ENCODE results near the gene VSX2. TPM values are rescaled to one million over a fixed set of nuclear protein-coding genes. Genes with fewer than 3 reads are reported as not detected.

The VSX2 gene
- not detected for total RNA-seq
- polyA plus RNA-seq, result under 1 TPM in 1 of 3 donors, not detected in 2; 0.04 TPM

- H3K27me3 ChIP-seq, result peaks cover 42 to 73% (median 65%) of the 10 kb centered on the region in 3 donors
- peaks cover 0 to 31% (median 27%) of the 10 kb centered on the region in 4 donors for H3K4me1 ChIP-seq
- H3K36me3 ChIP-seq, result no peaks in the 10 kb centered on the region
- no peak for TF ChIP-seq POLR2AphosphoS5 (IDR thresholded peaks at IDR 0.05)
- TF ChIP-seq EP300 (IDR thresholded peaks at IDR 0.05), result no peak
- TF ChIP-seq CTCF (IDR thresholded peaks at IDR 0.05), result no peak
- TF ChIP-seq POLR2A (IDR thresholded peaks at IDR 0.05), result no peak
- no peak for DNase-seq
- peak within 1 kb of the TSS in 2 of 4 donors; percentile 28 to 29 for H3K4me3 ChIP-seq
- no peaks in the 10 kb centered on the region for H3K9me3 ChIP-seq
- 11 to 16% methylated on average over 40 of the region's 40 CpGs for WGBS, 2 donors
- intact Hi-C loops (cut with DNase I), result no loop called here
- H3K27ac ChIP-seq, result no peak within 1 kb of the TSS
Observed at GRCh38 chr14:74238974-74239847, at the start of gene VSX2. TSS of gene VSX2 (plus strand) at chr14:74239449. CDS start at chr14:74239562, 113 bp downstream.

- Histone ChIP-seq H3K27me3 (no peaks in the 10 kb centered on the region), H3K4me3 (no peak overlapping the region), H3K4me1 (no peaks in the 10 kb centered on the region), H3K36me3 (peaks cover 0 to 7% (median 0%) of the 10 kb centered on the region in 4 donors), H3K27ac (no peak overlapping the region), H3K9me3 (no peaks in the 10 kb centered on the region)
- DNase-seq, result no peak
- TF ChIP-seq CTCF (IDR thresholded peaks at IDR 0.05) (no peak), POLR2A (IDR thresholded peaks at IDR 0.05) (no peak), EP300 (IDR thresholded peaks at IDR 0.05) (no peak)
- intact Hi-C loops (cut with DNase I), result no loop called here
- WGBS, 2 donors, result 82 to 85% methylated on average over 3 of the region's 3 CpGs
Observed at GRCh38 chr14:74190927-74191575, 48.2 kb upstream of the VSX2 start.

GRCh38 chr14:74194506-74195274 lies 44.6 kb upstream of the VSX2 start:
- intact Hi-C loops (cut with DNase I), result no loop called here
- Histone ChIP-seq H3K27me3 (no peaks in the 10 kb centered on the region), H3K9me3 (no peaks in the 10 kb centered on the region), H3K36me3 (peaks cover 6 to 17% (median 7%) of the 10 kb centered on the region in 4 donors), H3K4me3 (no peak overlapping the region), H3K4me1 (no peaks in the 10 kb centered on the region), H3K27ac (no peak overlapping the region)
- TF ChIP-seq POLR2A (IDR thresholded peaks at IDR 0.05) (no peak), POLR2AphosphoS5 (IDR thresholded peaks at IDR 0.05) (no peak), CTCF (IDR thresholded peaks at IDR 0.05) (no peak), EP300 (IDR thresholded peaks at IDR 0.05) (no peak)
- no peak for DNase-seq
- WGBS, 2 donors, result 93 to 96% methylated on average over 8 of the region's 8 CpGs

DNA sequence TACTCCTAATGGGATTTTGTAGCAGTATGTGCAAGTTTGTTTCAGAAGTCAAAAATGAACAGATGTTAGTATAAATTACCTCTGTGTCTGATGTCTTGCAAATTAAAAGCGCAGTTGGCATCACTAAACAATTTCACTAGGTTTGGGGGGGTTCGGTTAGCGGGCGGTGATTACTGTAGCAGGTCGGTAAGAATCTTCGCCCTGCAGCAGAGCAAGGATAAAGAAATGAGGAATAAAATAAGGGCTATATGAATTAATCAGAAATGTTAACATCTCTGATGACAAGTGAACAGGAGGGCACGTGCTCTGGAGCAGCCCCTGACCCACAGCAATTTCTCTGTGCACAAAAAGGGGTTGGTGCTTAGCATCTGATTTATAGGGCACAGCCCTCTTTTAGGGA lies 43.6 kb upstream of the VSX2 start:
- Histone ChIP-seq H3K9me3 (no peaks in the 10 kb centered on the region), H3K36me3 (peaks cover 6 to 18% (median 8%) of the 10 kb centered on the region in 4 donors), H3K4me1 (no peaks in the 10 kb centered on the region), H3K4me3 (no peak overlapping the region), H3K27me3 (no peaks in the 10 kb centered on the region), H3K27ac (no peak overlapping the region)
- no peak for DNase-seq
- WGBS, 2 donors, result 97 to 98% methylated on average over 7 of the region's 7 CpGs
- intact Hi-C loops (cut with DNase I), result no loop called here
- TF ChIP-seq EP300 (IDR thresholded peaks at IDR 0.05), result no peak
- no peak for TF ChIP-seq CTCF (IDR thresholded peaks at IDR 0.05)
- no peak for TF ChIP-seq POLR2A (IDR thresholded peaks at IDR 0.05)
- no peak for TF ChIP-seq POLR2AphosphoS5 (IDR thresholded peaks at IDR 0.05)

All from sigmoid colon (tissue), 7 donors.